Osteoblast (primary cell): ENCODE measurements around the gene PCF11. TPM values are rescaled to one million over a fixed set of nuclear protein-coding genes. Genes with fewer than 3 reads are reported as not detected.
A peak's percentile ranks its signal among the peaks of the same experiment; 100 is the strongest.

Experiments
- DNase-seq: peaks from one replicate; pipeline ENCODE4 v3.0.0; 2011; ENCODE audit warnings: low spot score, mixed read lengths; ENCODE audit not compliant: insufficient read length; ENCODE audit errors: missing footprints
- H2AFZ ChIP-seq: 2 replicates; pipeline ENCODE4 v1.6.0; 2011; ENCODE audit warnings: mild to moderate bottlenecking, low read length
- H3K27ac ChIP-seq: 2 replicates; pipeline ENCODE4 v1.5.1; 2011; ENCODE audit warnings: mild to moderate bottlenecking, low read depth, low read length, moderate library complexity
- H3K27me3 ChIP-seq: 2 replicates; pipeline ENCODE4 v1.6.0; 2012; ENCODE audit warnings: mild to moderate bottlenecking, control low read depth, inconsistent platforms, low read length, moderate library complexity; ENCODE audit not compliant: insufficient read depth
- H3K36me3 ChIP-seq: 2 replicates; pipeline ENCODE4 v1.5.1; 2011; ENCODE audit warnings: mild to moderate bottlenecking, low read length, control low read depth, moderate library complexity; ENCODE audit not compliant: insufficient read depth
- H3K4me1 ChIP-seq: 2 replicates; pipeline ENCODE4 v1.5.1; 2011; ENCODE audit warnings: mild to moderate bottlenecking, low read length, control low read depth, moderate library complexity; ENCODE audit not compliant: insufficient read depth
- H3K4me2 ChIP-seq: 2 replicates; pipeline ENCODE4 v1.6.0; 2011; ENCODE audit warnings: mild to moderate bottlenecking, low read length; ENCODE audit not compliant: insufficient read depth
- H3K4me3 ChIP-seq: fragments of 200-600 bp; sonication (generic); 3 replicates; pipeline ENCODE4 v1.5.1; 2012; ENCODE audit warnings: mild to moderate bottlenecking, low read length, inconsistent platforms; ENCODE audit not compliant: insufficient read depth
- H3K79me2 ChIP-seq: 2 replicates; pipeline ENCODE4 v1.6.0; 2012; ENCODE audit warnings: mild to moderate bottlenecking, low read length, control low read depth, inconsistent platforms; ENCODE audit not compliant: insufficient read depth
- H3K9me3 ChIP-seq: 2 replicates; pipeline ENCODE4 v1.5.1; 2011; ENCODE audit warnings: low read depth, low read length, control low read depth
- H4K20me1 ChIP-seq: 2 replicates; pipeline ENCODE4 v1.6.0; 2012; ENCODE audit warnings: mild to moderate bottlenecking, low read length, control low read depth; ENCODE audit not compliant: insufficient read depth
- CTCF ChIP-seq: IDR thresholded peaks from 2 replicates; pipeline ENCODE4 v1.5.1; 2011; ENCODE audit warnings: mild to moderate bottlenecking, low read depth, low read length, moderate library complexity; ENCODE audit errors: extremely low read depth
- total RNA-seq: library from RNA; depleted of rRNA; stranded (reverse); fragments of >200 nt; gene quantifications from 2 replicates; pipeline ENCODE4 v1.2.3, GENCODE V29; 2012

Gene PCF11
- total RNA-seq, 1 donor = 38.4 TPM

- Histone ChIP-seq H3K9me3 (no peaks in the 10 kb centered on the region), H3K79me2 (peaks cover 93% of the 10 kb centered on the region), H3K4me3 (no peak overlapping the region), H4K20me1 (peaks cover 39% of the 10 kb centered on the region), H3K36me3 (peaks cover 28% of the 10 kb centered on the region), H3K4me2 (peak overlapping the region; percentile 90), H3K27me3 (no peaks in the 10 kb centered on the region), H3K27ac (peak overlapping the region; percentile 3), H3K4me1 (peaks cover 21% of the 10 kb centered on the region), H2AFZ (no peak overlapping the region)
- no peak for DNase-seq
- TF ChIP-seq CTCF = no peak
Measured at GRCh38 chr11:83161610-83162199, 4.8 kb downstream of the PCF11 start.

GRCh38 chr11:83162377-83162776 lies 5.4 kb downstream of the PCF11 start:
- peaks cover 35% of the 10 kb centered on the region for H3K36me3 ChIP-seq
- peak overlapping the region; percentile 21 for H3K4me2 ChIP-seq
- H2AFZ ChIP-seq = no peak overlapping the region
- peak overlapping the region; percentile 3 for H3K27ac ChIP-seq
- DNase-seq = no peak
- TF ChIP-seq CTCF = no peak
- H3K27me3 ChIP-seq = no peaks in the 10 kb centered on the region
- H3K9me3 ChIP-seq = no peaks in the 10 kb centered on the region
- H3K79me2 ChIP-seq = peaks cover 94% of the 10 kb centered on the region
- H3K4me1 ChIP-seq = peaks cover 21% of the 10 kb centered on the region
- H3K4me3 ChIP-seq = no peak overlapping the region
- H4K20me1 ChIP-seq = peaks cover 38% of the 10 kb centered on the region

GRCh38 chr11:83166193-83166866 lies 9.4 kb downstream of the PCF11 start:
- Histone ChIP-seq H3K36me3 (peaks cover 69% of the 10 kb centered on the region), H4K20me1 (peaks cover 30% of the 10 kb centered on the region)

More at GRCh38 chr11:83166193-83166866, 9.4 kb downstream of the PCF11 start:
- H3K4me2 ChIP-seq = no peak overlapping the region
- H3K27me3 ChIP-seq = no peaks in the 10 kb centered on the region
- no peak overlapping the region for H3K4me3 ChIP-seq
- peaks cover 94% of the 10 kb centered on the region for H3K79me2 ChIP-seq
- DNase-seq = no peak
- H3K4me1 ChIP-seq = peaks cover 13% of the 10 kb centered on the region
- TF ChIP-seq CTCF = no peak
- no peak overlapping the region for H3K27ac ChIP-seq
- H3K9me3 ChIP-seq = no peaks in the 10 kb centered on the region
- no peak overlapping the region for H2AFZ ChIP-seq
